Liver (tissue), 9 donors: ENCODE data around the gene SCAF8. TPM values are rescaled to one million over a fixed set of nuclear protein-coding genes. Genes with fewer than 3 reads are reported as not detected.

Experiments
- DNase-seq: peaks from one replicate; pipeline ENCODE4 v3.0.0-alpha.2; 2017; ENCODE audit warnings: low spot score
- H3K27ac ChIP-seq, 2 donors: one replicate each; pipeline ENCODE4 v1.7.0; 2013; ENCODE audit warnings: inconsistent platforms in 2 of 2, low read length in 2 of 2, control low read depth in 1 of 2, low read depth in 1 of 2, mild to moderate bottlenecking in 1 of 2
- H3K27me3 ChIP-seq, 4 donors: one replicate each; pipeline versions ENCODE4 v1.6.1 to v1.7.0; 2013; ENCODE audit warnings: low read length in 3 of 4, inconsistent platforms in 1 of 4, mild to moderate bottlenecking in 1 of 4, moderate library complexity in 1 of 4; ENCODE audit not compliant: control insufficient read depth in 4 of 4, insufficient read depth in 4 of 4
- H3K36me3 ChIP-seq, 4 donors: one replicate each; pipeline versions ENCODE4 v1.6.1 to v1.7.0; 2013; ENCODE audit warnings: low read length in 3 of 4, mild to moderate bottlenecking in 3 of 4, low read depth in 1 of 4, moderate library complexity in 1 of 4; ENCODE audit not compliant: control insufficient read depth in 4 of 4, insufficient read depth in 3 of 4
- H3K4me1 ChIP-seq, 4 donors: one replicate each; pipeline versions ENCODE4 v1.6.1 to v1.7.0; 2013; ENCODE audit warnings: low read length in 3 of 4, mild to moderate bottlenecking in 3 of 4, moderate library complexity in 1 of 4; ENCODE audit not compliant: control insufficient read depth in 4 of 4, insufficient read depth in 4 of 4
- H3K4me3 ChIP-seq, 3 donors: one replicate each; pipeline versions ENCODE4 v1.6.1 to v1.7.0; 2013; ENCODE audit warnings: low read length in 3 of 3, control low read depth in 1 of 3, low read depth in 1 of 3, mild to moderate bottlenecking in 1 of 3
- H3K9ac ChIP-seq, 2 donors: one replicate each; pipeline ENCODE4 v1.7.0; 2013; ENCODE audit warnings: low read length in 2 of 2, mild to moderate bottlenecking in 2 of 2, moderate library complexity in 2 of 2, control low read depth in 1 of 2, low read depth in 1 of 2
- H3K9me3 ChIP-seq, 4 donors: one replicate each; pipeline versions ENCODE4 v1.6.1 to v1.7.0; 2013; ENCODE audit warnings: low read length in 3 of 4; ENCODE audit not compliant: control insufficient read depth in 4 of 4
- ATF3 ChIP-seq: IDR thresholded peaks from 2 replicates; pipeline ENCODE4 v1.6.1; 2016; ENCODE audit warnings: antibody characterized with exemption
- EGR1 ChIP-seq, 2 donors: IDR thresholded peaks; 2 replicates each; pipeline ENCODE4 v1.6.1; 2016 to 2018; ENCODE audit warnings: antibody characterized with exemption in 2 of 2, low read depth in 2 of 2
- FOXA1 ChIP-seq: IDR thresholded peaks from 2 replicates; pipeline ENCODE4 v1.6.1; 2016; ENCODE audit warnings: antibody characterized with exemption
- FOXA2 ChIP-seq: IDR thresholded peaks from 2 replicates; pipeline ENCODE4 v1.6.1; 2016; ENCODE audit warnings: antibody characterized with exemption
- GABPA ChIP-seq, 2 donors: IDR thresholded peaks in 1 of 2; conservative IDR thresholded peaks in 1 of 2; 2 replicates each; pipeline ENCODE4 v1.6.1; 2016; ENCODE audit warnings: antibody characterized with exemption in 2 of 2, mild to moderate bottlenecking in 1 of 2, moderate library complexity in 1 of 2
- HNF4A ChIP-seq, 2 donors: conservative IDR thresholded peaks; 2 replicates each; pipeline ENCODE4 v1.6.1; 2016; ENCODE audit warnings: antibody characterized with exemption in 2 of 2, mild to moderate bottlenecking in 2 of 2
- HNF4G ChIP-seq: IDR thresholded peaks from 2 replicates; pipeline ENCODE4 v1.6.1; 2016; ENCODE audit warnings: antibody characterized with exemption
- JUND ChIP-seq, 2 donors: IDR thresholded peaks; 2 replicates each; pipeline ENCODE4 v1.6.1; 2016; ENCODE audit warnings: antibody characterized with exemption in 2 of 2
- MAX ChIP-seq: IDR thresholded peaks from 2 replicates; pipeline ENCODE4 v1.6.1; 2016; ENCODE audit warnings: antibody characterized with exemption
- NR2F2 ChIP-seq: IDR thresholded peaks from 2 replicates; pipeline ENCODE4 v1.6.1; 2016; ENCODE audit warnings: antibody characterized with exemption
- RAD21 ChIP-seq, 2 donors: IDR thresholded peaks; 2 replicates each; pipeline ENCODE4 v1.6.1; 2016; ENCODE audit warnings: antibody characterized with exemption in 2 of 2, mild to moderate bottlenecking in 2 of 2
- REST ChIP-seq: IDR thresholded peaks from 2 replicates; pipeline ENCODE4 v1.6.1; 2016; ENCODE audit warnings: antibody characterized with exemption, mild to moderate bottlenecking
- RXRA ChIP-seq, 2 donors: IDR thresholded peaks; 2 replicates each; pipeline ENCODE4 v1.6.1; 2017 to 2018; ENCODE audit warnings: antibody characterized with exemption in 2 of 2, mild to moderate bottlenecking in 1 of 2
- SP1 ChIP-seq: IDR thresholded peaks from 2 replicates; pipeline ENCODE4 v1.6.1; 2018; ENCODE audit warnings: antibody characterized with exemption, mild to moderate bottlenecking
- TAF1 ChIP-seq: conservative IDR thresholded peaks from 2 replicates; pipeline ENCODE4 v1.6.1; 2016; ENCODE audit warnings: antibody characterized with exemption, mild to moderate bottlenecking
- YY1 ChIP-seq: IDR thresholded peaks from 2 replicates; pipeline ENCODE4 v1.6.1; 2016; ENCODE audit warnings: antibody characterized with exemption, mild to moderate bottlenecking
- ZBTB33 ChIP-seq: IDR thresholded peaks from 2 replicates; pipeline ENCODE4 v1.6.1; 2016; ENCODE audit warnings: antibody characterized with exemption
- WGBS: extraction: QIAGEN DNeasy Blood & Tissue Kit; methylation state at CpG from one replicate; pipeline ENCODE4 v1.1.7; 2013; 5-methylcytosine and 5-hydroxymethylcytosine counted together
- polyA plus RNA-seq, 2 donors: library from polyadenylated mRNA; stranded (reverse) in 1 of 2; unstranded in 1 of 2; fragments of 200-250 nt in 1 of 2; fragments of >200 nt in 1 of 2; fragmentation: Nextera tagmentation in 1 of 2; extraction: Ambion mirVana in 1 of 2; gene quantifications; one replicate each; pipeline versions ENCODE4 v1.2.1 to v1.2.3, GENCODE V29; 2013 to 2015
- total RNA-seq, 2 donors: library from RNA; depleted of rRNA; stranded (reverse); fragments of >200 nt; gene quantifications; one replicate each; pipeline ENCODE4 v1.2.3, GENCODE V29; 2014
- TF ChIP-seq, protein P1 (sequence below): fragments of 150-350 bp; IDR thresholded peaks from 2 replicates; pipeline ENCODE4 v1.5.1; 2017; ENCODE audit warnings: improper control_type of control experiment, low read depth, low read length; ENCODE audit not compliant: missing input control
- donor health status: healthy.
- donor health status: healthy.
- donor health status: healthy.
- donor health status: healthy.
- donor health status: healthy.

SCAF8 gene
- total and polyA plus RNA-seq, 4 donors: 5.9 to 22.3 (median 12.5) TPM

GRCh38 chr6:154864066-154864430, 130.8 kb downstream of the SCAF8 start:
- TF ChIP-seq NR2F2 (no peak), FOXA2 (no peak), EGR1 (IDR thresholded peaks at IDR 0.05; ENCODE audit: low read depth in 2 of 2) (no peak), RXRA (IDR thresholded peaks at IDR 0.05) (no peak), YY1 (no peak), GABPA (IDR thresholded peaks at IDR 0.05 in 1 of 2, conservative IDR thresholded peaks at IDR 0.05 in 1 of 2) (no peak), MAX (no peak), HNF4G (no peak), RAD21 (IDR thresholded peaks at IDR 0.05) (no peak), TAF1 (no peak), REST (no peak), ZBTB33 (no peak), SP1 (no peak), FOXA1 (no peak), HNF4A (conservative IDR thresholded peaks at IDR 0.05) (no peak), ATF3 (no peak), JUND (IDR thresholded peaks at IDR 0.05) (no peak)
- TF ChIP-seq, protein P1, sequence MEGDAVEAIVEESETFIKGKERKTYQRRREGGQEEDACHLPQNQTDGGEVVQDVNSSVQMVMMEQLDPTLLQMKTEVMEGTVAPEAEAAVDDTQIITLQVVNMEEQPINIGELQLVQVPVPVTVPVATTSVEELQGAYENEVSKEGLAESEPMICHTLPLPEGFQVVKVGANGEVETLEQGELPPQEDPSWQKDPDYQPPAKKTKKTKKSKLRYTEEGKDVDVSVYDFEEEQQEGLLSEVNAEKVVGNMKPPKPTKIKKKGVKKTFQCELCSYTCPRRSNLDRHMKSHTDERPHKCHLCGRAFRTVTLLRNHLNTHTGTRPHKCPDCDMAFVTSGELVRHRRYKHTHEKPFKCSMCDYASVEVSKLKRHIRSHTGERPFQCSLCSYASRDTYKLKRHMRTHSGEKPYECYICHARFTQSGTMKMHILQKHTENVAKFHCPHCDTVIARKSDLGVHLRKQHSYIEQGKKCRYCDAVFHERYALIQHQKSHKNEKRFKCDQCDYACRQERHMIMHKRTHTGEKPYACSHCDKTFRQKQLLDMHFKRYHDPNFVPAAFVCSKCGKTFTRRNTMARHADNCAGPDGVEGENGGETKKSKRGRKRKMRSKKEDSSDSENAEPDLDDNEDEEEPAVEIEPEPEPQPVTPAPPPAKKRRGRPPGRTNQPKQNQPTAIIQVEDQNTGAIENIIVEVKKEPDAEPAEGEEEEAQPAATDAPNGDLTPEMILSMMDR: no peak
- Histone ChIP-seq H3K36me3 (peaks cover 0 to 1% (median 0%) of the 10 kb centered on the region in 4 donors), H3K27me3 (no peaks in the 10 kb centered on the region), H3K9ac (no peak overlapping the region), H3K4me1 (peaks cover 2 to 30% (median 21%) of the 10 kb centered on the region in 4 donors), H3K27ac (no peak overlapping the region), H3K9me3 (no peaks in the 10 kb centered on the region), H3K4me3 (no peak overlapping the region)
- no peak for DNase-seq
- WGBS: 23% methylated on average over 3 of the region's 3 CpGs
